GM23338 (cell line): ENCODE results near the gene CEP55. TPM values are rescaled to one million over a fixed set of nuclear protein-coding genes. Genes with fewer than 3 reads are reported as not detected.

Experiments used
- CREB1 ChIP-seq: fragments of 250-450 bp; sonication (Bioruptor Pico); IDR thresholded peaks from 2 replicates; pipeline ENCODE4 v1.5.0; 2020; ENCODE audit warnings: low read depth, mild to moderate bottlenecking, moderate library complexity
- NANOG ChIP-seq: IDR thresholded peaks from 2 replicates; pipeline ENCODE4 v1.6.1; 2016; ENCODE audit warnings: antibody characterized with exemption, borderline replicate concordance
- POLR2AphosphoS5 ChIP-seq: IDR thresholded peaks from 2 replicates; pipeline ENCODE4 v1.6.1; 2016; ENCODE audit warnings: antibody characterized with exemption, low read depth
- STAT1 ChIP-seq: IDR thresholded peaks from one replicate; pipeline ENCODE4 v1.6.1; 2016; ENCODE audit warnings: antibody characterized with exemption; ENCODE audit not compliant: unreplicated experiment
- ZNF331 ChIP-seq: fragments of 250-450 bp; sonication (Bioruptor Pico); IDR thresholded peaks from 2 replicates; pipeline ENCODE4 v1.5.0; 2020; ENCODE audit warnings: low read depth, mild to moderate bottlenecking, moderate library complexity
- polyA plus RNA-seq: library from polyadenylated mRNA; unstranded; fragments of >200 nt; fragmentation: Nextera tagmentation; extraction: Ambion mirVana; gene quantifications from 2 replicates; pipeline ENCODE4 v1.2.1, GENCODE V29; 2016
- total RNA-seq: library from RNA; depleted of rRNA; stranded (reverse); fragments of >200 nt; shearing (Covaris generic); gene quantifications from 2 replicates; pipeline ENCODE4 v1.2.3, GENCODE V29; 2014
- TF ChIP-seq, protein P1 (sequence below): fragments of 250-450 bp; sonication (Bioruptor Pico); IDR thresholded peaks from 2 replicates; pipeline ENCODE4 v1.5.0; 2020; ENCODE audit warnings: mild to moderate bottlenecking, moderate library complexity
- TF ChIP-seq, protein P2 (sequence below): IDR thresholded peaks from 2 replicates; pipeline ENCODE4 v1.6.1; 2016; ENCODE audit warnings: antibody characterized with exemption
- TF ChIP-seq, protein P3 (sequence below), 2 experiments: fragments of 200-600 bp in 1 of 2; sonication (generic) in 1 of 2; conservative IDR thresholded peaks; 2 replicates each; pipeline versions ENCODE4 v1.5.1 to v1.6.1; 2016 to 2017; ENCODE audit warnings: antibody characterized with exemption in 2 of 2, low read depth in 2 of 2, mild to moderate bottlenecking in 2 of 2, moderate library complexity in 1 of 2

The CEP55 gene
- total and polyA plus RNA-seq, 2 experiments from 2014 or later, result 12.4 to 22.4 TPM

DNA sequence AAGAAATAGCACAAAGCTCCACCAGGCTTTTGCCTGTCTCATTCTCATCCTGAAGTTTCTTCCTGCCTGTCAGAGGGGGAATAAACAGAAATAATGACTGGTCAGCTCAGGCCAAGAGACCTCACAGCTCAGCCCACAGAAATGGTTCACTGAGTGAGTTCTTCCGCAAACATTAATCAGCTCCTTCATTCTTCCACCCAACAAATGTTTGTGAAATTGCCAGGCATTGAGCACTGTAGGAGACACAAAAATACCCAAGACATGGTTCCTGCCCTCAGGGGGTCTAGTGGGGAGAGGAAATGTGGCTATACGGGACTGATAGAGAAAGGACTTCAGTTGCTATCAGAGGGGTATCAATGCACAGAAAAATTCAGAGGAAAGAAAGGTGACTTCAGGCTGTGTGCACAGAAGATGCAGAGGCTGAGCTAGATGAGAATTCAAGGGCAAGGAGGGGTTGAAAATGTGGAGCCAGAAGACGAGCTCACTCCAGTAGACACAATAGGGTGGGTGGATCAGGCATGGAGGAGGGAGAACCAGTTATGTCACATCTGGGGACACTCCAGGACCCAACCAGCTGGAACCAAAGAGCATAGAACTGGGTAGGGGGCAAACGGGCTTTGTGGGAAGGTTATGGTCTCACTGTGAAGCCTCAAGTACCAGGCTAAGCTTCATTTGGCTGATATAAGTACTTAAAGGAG is 35.2 kb upstream of the CEP55 start (continued):
- TF ChIP-seq, protein P1, sequence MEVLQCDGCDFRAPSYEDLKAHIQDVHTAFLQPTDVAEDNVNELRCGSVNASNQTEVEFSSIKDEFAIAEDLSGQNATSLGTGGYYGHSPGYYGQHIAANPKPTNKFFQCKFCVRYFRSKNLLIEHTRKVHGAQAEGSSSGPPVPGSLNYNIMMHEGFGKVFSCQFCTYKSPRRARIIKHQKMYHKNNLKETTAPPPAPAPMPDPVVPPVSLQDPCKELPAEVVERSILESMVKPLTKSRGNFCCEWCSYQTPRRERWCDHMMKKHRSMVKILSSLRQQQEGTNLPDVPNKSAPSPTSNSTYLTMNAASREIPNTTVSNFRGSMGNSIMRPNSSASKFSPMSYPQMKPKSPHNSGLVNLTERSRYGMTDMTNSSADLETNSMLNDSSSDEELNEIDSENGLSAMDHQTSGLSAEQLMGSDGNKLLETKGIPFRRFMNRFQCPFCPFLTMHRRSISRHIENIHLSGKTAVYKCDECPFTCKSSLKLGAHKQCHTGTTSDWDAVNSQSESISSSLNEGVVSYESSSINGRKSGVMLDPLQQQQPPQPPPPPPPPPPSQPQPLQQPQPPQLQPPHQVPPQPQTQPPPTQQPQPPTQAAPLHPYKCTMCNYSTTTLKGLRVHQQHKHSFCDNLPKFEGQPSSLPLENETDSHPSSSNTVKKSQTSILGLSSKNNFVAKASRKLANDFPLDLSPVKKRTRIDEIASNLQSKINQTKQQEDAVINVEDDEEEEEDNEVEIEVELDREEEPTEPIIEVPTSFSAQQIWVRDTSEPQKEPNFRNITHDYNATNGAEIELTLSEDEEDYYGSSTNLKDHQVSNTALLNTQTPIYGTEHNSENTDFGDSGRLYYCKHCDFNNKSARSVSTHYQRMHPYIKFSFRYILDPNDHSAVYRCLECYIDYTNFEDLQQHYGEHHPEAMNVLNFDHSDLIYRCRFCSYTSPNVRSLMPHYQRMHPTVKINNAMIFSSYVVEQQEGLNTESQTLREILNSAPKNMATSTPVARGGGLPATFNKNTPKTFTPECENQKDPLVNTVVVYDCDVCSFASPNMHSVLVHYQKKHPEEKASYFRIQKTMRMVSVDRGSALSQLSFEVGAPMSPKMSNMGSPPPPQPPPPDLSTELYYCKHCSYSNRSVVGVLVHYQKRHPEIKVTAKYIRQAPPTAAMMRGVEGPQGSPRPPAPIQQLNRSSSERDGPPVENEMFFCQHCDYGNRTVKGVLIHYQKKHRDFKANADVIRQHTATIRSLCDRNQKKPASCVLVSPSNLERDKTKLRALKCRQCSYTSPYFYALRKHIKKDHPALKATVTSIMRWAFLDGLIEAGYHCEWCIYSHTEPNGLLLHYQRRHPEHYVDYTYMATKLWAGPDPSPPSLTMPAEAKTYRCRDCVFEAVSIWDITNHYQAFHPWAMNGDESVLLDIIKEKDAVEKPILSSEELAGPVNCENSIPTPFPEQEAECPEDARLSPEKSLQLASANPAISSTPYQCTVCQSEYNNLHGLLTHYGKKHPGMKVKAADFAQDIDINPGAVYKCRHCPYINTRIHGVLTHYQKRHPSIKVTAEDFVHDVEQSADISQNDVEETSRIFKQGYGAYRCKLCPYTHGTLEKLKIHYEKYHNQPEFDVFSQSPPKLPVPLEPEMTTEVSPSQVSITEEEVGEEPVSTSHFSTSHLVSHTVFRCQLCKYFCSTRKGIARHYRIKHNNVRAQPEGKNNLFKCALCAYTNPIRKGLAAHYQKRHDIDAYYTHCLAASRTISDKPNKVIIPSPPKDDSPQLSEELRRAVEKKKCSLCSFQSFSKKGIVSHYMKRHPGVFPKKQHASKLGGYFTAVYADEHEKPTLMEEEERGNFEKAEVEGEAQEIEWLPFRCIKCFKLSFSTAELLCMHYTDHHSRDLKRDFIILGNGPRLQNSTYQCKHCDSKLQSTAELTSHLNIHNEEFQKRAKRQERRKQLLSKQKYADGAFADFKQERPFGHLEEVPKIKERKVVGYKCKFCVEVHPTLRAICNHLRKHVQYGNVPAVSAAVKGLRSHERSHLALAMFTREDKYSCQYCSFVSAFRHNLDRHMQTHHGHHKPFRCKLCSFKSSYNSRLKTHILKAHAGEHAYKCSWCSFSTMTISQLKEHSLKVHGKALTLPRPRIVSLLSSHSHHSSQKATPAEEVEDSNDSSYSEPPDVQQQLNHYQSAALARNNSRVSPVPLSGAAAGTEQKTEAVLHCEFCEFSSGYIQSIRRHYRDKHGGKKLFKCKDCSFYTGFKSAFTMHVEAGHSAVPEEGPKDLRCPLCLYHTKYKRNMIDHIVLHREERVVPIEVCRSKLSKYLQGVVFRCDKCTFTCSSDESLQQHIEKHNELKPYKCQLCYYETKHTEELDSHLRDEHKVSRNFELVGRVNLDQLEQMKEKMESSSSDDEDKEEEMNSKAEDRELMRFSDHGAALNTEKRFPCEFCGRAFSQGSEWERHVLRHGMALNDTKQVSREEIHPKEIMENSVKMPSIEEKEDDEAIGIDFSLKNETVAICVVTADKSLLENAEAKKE (CRISPR knock-in tag), result no peak
- no peak for TF ChIP-seq NANOG
- TF ChIP-seq, protein P2, sequence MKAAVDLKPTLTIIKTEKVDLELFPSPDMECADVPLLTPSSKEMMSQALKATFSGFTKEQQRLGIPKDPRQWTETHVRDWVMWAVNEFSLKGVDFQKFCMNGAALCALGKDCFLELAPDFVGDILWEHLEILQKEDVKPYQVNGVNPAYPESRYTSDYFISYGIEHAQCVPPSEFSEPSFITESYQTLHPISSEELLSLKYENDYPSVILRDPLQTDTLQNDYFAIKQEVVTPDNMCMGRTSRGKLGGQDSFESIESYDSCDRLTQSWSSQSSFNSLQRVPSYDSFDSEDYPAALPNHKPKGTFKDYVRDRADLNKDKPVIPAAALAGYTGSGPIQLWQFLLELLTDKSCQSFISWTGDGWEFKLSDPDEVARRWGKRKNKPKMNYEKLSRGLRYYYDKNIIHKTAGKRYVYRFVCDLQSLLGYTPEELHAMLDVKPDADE, result no peak
- no peak for TF ChIP-seq STAT1
- TF ChIP-seq, protein P3, sequence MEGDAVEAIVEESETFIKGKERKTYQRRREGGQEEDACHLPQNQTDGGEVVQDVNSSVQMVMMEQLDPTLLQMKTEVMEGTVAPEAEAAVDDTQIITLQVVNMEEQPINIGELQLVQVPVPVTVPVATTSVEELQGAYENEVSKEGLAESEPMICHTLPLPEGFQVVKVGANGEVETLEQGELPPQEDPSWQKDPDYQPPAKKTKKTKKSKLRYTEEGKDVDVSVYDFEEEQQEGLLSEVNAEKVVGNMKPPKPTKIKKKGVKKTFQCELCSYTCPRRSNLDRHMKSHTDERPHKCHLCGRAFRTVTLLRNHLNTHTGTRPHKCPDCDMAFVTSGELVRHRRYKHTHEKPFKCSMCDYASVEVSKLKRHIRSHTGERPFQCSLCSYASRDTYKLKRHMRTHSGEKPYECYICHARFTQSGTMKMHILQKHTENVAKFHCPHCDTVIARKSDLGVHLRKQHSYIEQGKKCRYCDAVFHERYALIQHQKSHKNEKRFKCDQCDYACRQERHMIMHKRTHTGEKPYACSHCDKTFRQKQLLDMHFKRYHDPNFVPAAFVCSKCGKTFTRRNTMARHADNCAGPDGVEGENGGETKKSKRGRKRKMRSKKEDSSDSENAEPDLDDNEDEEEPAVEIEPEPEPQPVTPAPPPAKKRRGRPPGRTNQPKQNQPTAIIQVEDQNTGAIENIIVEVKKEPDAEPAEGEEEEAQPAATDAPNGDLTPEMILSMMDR (conservative IDR thresholded peaks at IDR 0.05; ENCODE audit: low read depth in 2 of 2), result no peak
- TF ChIP-seq CREB1, result no peak
- no peak for TF ChIP-seq ZNF331 (CRISPR knock-in tag)
- TF ChIP-seq POLR2AphosphoS5, result no peak
